ENCODE measurements around the gene TGFBR3. TPM values are rescaled to one million over a fixed set of nuclear protein-coding genes. Genes with fewer than 3 reads are reported as not detected.
"Not testable (repeated sequence)": the region's sequence is repeated elsewhere in the genome, so short reads cannot be mapped to it uniquely, and the experiment has no call there.

The TGFBR3 gene
- total RNA-seq, 2 experiments from 2014 or later, result 4.5 to 4.9 TPM

- no peak overlapping the region for H3K4me3 Mint-ChIP-seq
- ChIA-PET CTCF (interaction anchor here (0.8 to 1.1 kb wide), 3 partner anchors 18 to 44 kb away, joined by 3 read pairs; partner anchors contain the start of gene TGFBR3), POLR2A (no interaction called here)
- H3K9me3 Mint-ChIP-seq, result no peaks in the 10 kb centered on the region
- no peaks in the 10 kb centered on the region for H3K27me3 Mint-ChIP-seq
- DNase-seq, result no peak
- peaks cover 11% of the 10 kb centered on the region for H3K36me3 Mint-ChIP-seq
- peaks cover 11% of the 10 kb centered on the region for H3K4me1 Mint-ChIP-seq (ENCODE audit: low read depth)
- intact Hi-C loops (cut with micrococcal nuclease), result loop anchor here (1.0 kb wide), 1 partner anchor 13 kb away; no protein-coding TSS in a partner anchor
- no peak overlapping the region for H3K27ac Mint-ChIP-seq
These were observed 22.5 kb downstream of the TGFBR3 start for GRCh38 chr1:91863498-91863897.

- POLR2A ChIA-PET, result no interaction called here
- H3K27ac Mint-ChIP-seq, result no peak overlapping the region
- H3K4me1 Mint-ChIP-seq (ENCODE audit: low read depth), result peaks cover 11% of the 10 kb centered on the region
- H3K4me3 Mint-ChIP-seq, result no peak overlapping the region
- no peaks in the 10 kb centered on the region for H3K27me3 Mint-ChIP-seq
- no peak for DNase-seq
- intact Hi-C loops (cut with micrococcal nuclease), result no loop called here
- peaks cover 11% of the 10 kb centered on the region for H3K36me3 Mint-ChIP-seq
- H3K9me3 Mint-ChIP-seq, result no peaks in the 10 kb centered on the region
- CTCF ChIA-PET, result no interaction called here
These were observed 23.8 kb downstream of the TGFBR3 start for GRCh38 chr1:91862120-91862519.

- POLR2A ChIA-PET, result no interaction called here
- no peaks in the 10 kb centered on the region for H3K27me3 Mint-ChIP-seq
- no peaks in the 10 kb centered on the region for H3K4me1 Mint-ChIP-seq (ENCODE audit: low read depth)
- no peak overlapping the region for H3K27ac Mint-ChIP-seq
- no peaks in the 10 kb centered on the region for H3K9me3 Mint-ChIP-seq
- no peak overlapping the region for H3K4me3 Mint-ChIP-seq
- DNase-seq, result no peak
- CTCF ChIA-PET, result interaction anchor here (0.6 kb wide), 1 partner anchor 135 kb away, joined by 3 read pairs; no protein-coding TSS in a partner anchor
- intact Hi-C loops (cut with micrococcal nuclease), result no loop called here
- H3K36me3 Mint-ChIP-seq, result peaks cover 9% of the 10 kb centered on the region
These were observed 28.3 kb downstream of the TGFBR3 start for GRCh38 chr1:91857557-91858239.

GRCh38 chr1:91856996-91857395 is 29.0 kb downstream of the TGFBR3 start:
- ChIA-PET POLR2A (no interaction called here), CTCF (no interaction called here)
- H3K4me1 Mint-ChIP-seq (ENCODE audit: low read depth), result no peaks in the 10 kb centered on the region
- intact Hi-C loops (cut with micrococcal nuclease), result no loop called here
- no peaks in the 10 kb centered on the region for H3K9me3 Mint-ChIP-seq
- no peak for DNase-seq
- peaks cover 9% of the 10 kb centered on the region for H3K36me3 Mint-ChIP-seq
- no peak overlapping the region for H3K27ac Mint-ChIP-seq
- no peaks in the 10 kb centered on the region for H3K27me3 Mint-ChIP-seq
- no peak overlapping the region for H3K4me3 Mint-ChIP-seq

- H3K27ac Mint-ChIP-seq, result no peak overlapping the region
- H3K4me1 Mint-ChIP-seq (ENCODE audit: low read depth), result peaks cover 3% of the 10 kb centered on the region
- peaks cover 5% of the 10 kb centered on the region for H3K36me3 Mint-ChIP-seq
- ChIA-PET CTCF (no interaction called here), POLR2A (no interaction called here)
- no peak for DNase-seq
- intact Hi-C loops (cut with micrococcal nuclease), result no loop called here
- no peaks in the 10 kb centered on the region for H3K9me3 Mint-ChIP-seq
- no peaks in the 10 kb centered on the region for H3K27me3 Mint-ChIP-seq
- no peak overlapping the region for H3K4me3 Mint-ChIP-seq
These were observed 31.0 kb downstream of the TGFBR3 start for GRCh38 chr1:91854852-91855534.

GRCh38 chr1:91853397-91853796 is 32.6 kb downstream of the TGFBR3 start:
- ChIA-PET CTCF (no interaction called here), POLR2A (no interaction called here)
- DNase-seq, result no peak
- intact Hi-C loops (cut with micrococcal nuclease), result no loop called here
- H3K4me3 Mint-ChIP-seq, result no peak overlapping the region
- no peak overlapping the region for H3K27ac Mint-ChIP-seq
- H3K36me3 Mint-ChIP-seq, result no peaks in the 10 kb centered on the region
- H3K9me3 Mint-ChIP-seq, result no peaks in the 10 kb centered on the region
- H3K27me3 Mint-ChIP-seq, result no peaks in the 10 kb centered on the region
- H3K4me1 Mint-ChIP-seq (ENCODE audit: low read depth), result peaks cover 3% of the 10 kb centered on the region

GRCh38 chr1:91852011-91852410 is 33.9 kb downstream of the TGFBR3 start:
- H3K27me3 Mint-ChIP-seq; POLR2A ChIA-PET; H3K27ac Mint-ChIP-seq; H3K36me3 Mint-ChIP-seq; H3K4me3 Mint-ChIP-seq; H3K9me3 Mint-ChIP-seq; H3K4me1 Mint-ChIP-seq (ENCODE audit: low read depth); intact Hi-C loops (cut with micrococcal nuclease); DNase-seq: not testable (repeated sequence)
- CTCF ChIA-PET, result interaction anchor here (0.9 kb wide), 1 partner anchor 33 kb away, joined by 3 read pairs; no protein-coding TSS in a partner anchor

- intact Hi-C loops (cut with micrococcal nuclease), result no loop called here
- Mint-ChIP-seq H3K4me3 (no peak overlapping the region), H3K27me3 (no peaks in the 10 kb centered on the region), H3K9me3 (no peaks in the 10 kb centered on the region), H3K36me3 (no peaks in the 10 kb centered on the region), H3K4me1 (ENCODE audit: low read depth) (peaks cover 3% of the 10 kb centered on the region), H3K27ac (no peak overlapping the region)
- ChIA-PET POLR2A (interaction anchor here (0.6 kb wide), 2 partner anchors 79 to 318 kb away, joined by 3 to 4 read pairs; no protein-coding TSS in a partner anchor), CTCF (interaction anchor here (0.9 kb wide), 1 partner anchor 34 kb away, joined by 3 read pairs; no protein-coding TSS in a partner anchor)
- DNase-seq, result no peak
These were observed 34.6 kb downstream of the TGFBR3 start for GRCh38 chr1:91851130-91852010.

GRCh38 chr1:91850708-91851107 is 35.2 kb downstream of the TGFBR3 start:
- no peak for DNase-seq
- H3K36me3 Mint-ChIP-seq, result no peaks in the 10 kb centered on the region
- H3K27me3 Mint-ChIP-seq, result no peaks in the 10 kb centered on the region
- H3K4me1 Mint-ChIP-seq (ENCODE audit: low read depth), result peaks cover 3% of the 10 kb centered on the region
- H3K4me3 Mint-ChIP-seq, result no peak overlapping the region
- ChIA-PET POLR2A (no interaction called here), CTCF (no interaction called here)
- H3K9me3 Mint-ChIP-seq, result no peaks in the 10 kb centered on the region
- H3K27ac Mint-ChIP-seq, result no peak overlapping the region
- intact Hi-C loops (cut with micrococcal nuclease), result no loop called here

GRCh38 chr1:91847851-91848250 is 38.1 kb downstream of the TGFBR3 start:
- no peak overlapping the region for H3K4me3 Mint-ChIP-seq
- DNase-seq, result no peak
- peaks cover 5% of the 10 kb centered on the region for H3K36me3 Mint-ChIP-seq
- ChIA-PET CTCF (no interaction called here), POLR2A (no interaction called here)
- H3K4me1 Mint-ChIP-seq (ENCODE audit: low read depth), result peaks cover 8% of the 10 kb centered on the region
- intact Hi-C loops (cut with micrococcal nuclease), result no loop called here
- no peak overlapping the region for H3K27ac Mint-ChIP-seq
- peaks cover 4% of the 10 kb centered on the region for H3K9me3 Mint-ChIP-seq
- no peaks in the 10 kb centered on the region for H3K27me3 Mint-ChIP-seq

- H3K27me3 Mint-ChIP-seq, result no peaks in the 10 kb centered on the region
- POLR2A ChIA-PET, result no interaction called here
- DNase-seq, result no peak
- CTCF ChIA-PET, result no interaction called here
- H3K9me3 Mint-ChIP-seq, result peaks cover 4% of the 10 kb centered on the region
- H3K4me3 Mint-ChIP-seq, result no peak overlapping the region
- intact Hi-C loops (cut with micrococcal nuclease), result no loop called here
- H3K36me3 Mint-ChIP-seq, result peaks cover 5% of the 10 kb centered on the region
- no peak overlapping the region for H3K27ac Mint-ChIP-seq
- peaks cover 20% of the 10 kb centered on the region for H3K4me1 Mint-ChIP-seq (ENCODE audit: low read depth)
These were observed 39.3 kb downstream of the TGFBR3 start for GRCh38 chr1:91846639-91847013.

GRCh38 chr1:91846007-91846638 is 39.8 kb downstream of the TGFBR3 start:
- Mint-ChIP-seq H3K36me3 (peaks cover 5% of the 10 kb centered on the region), H3K9me3 (peaks cover 4% of the 10 kb centered on the region), H3K4me1 (ENCODE audit: low read depth) (peaks cover 18% of the 10 kb centered on the region), H3K4me3 (no peak overlapping the region), H3K27ac (no peak overlapping the region), H3K27me3 (no peaks in the 10 kb centered on the region)
- CTCF ChIA-PET, result interaction anchor here (1.1 kb wide), 1 partner anchor 17 kb away, joined by 3 read pairs; no protein-coding TSS in a partner anchor
- DNase-seq, result no peak
- intact Hi-C loops (cut with micrococcal nuclease), result no loop called here
- POLR2A ChIA-PET, result no interaction called here

Measured in activated CD4-positive, alpha-beta memory T cell treated with anti-CD3 and anti-CD28 coated beads for 36 hours (primary cell).